ENCODE results near the gene KCNC1. TPM values are rescaled to one million over a fixed set of nuclear protein-coding genes. Genes with fewer than 3 reads are reported as not detected.

Gene KCNC1
- total RNA-seq, 1 donor, result not detected

DNA sequence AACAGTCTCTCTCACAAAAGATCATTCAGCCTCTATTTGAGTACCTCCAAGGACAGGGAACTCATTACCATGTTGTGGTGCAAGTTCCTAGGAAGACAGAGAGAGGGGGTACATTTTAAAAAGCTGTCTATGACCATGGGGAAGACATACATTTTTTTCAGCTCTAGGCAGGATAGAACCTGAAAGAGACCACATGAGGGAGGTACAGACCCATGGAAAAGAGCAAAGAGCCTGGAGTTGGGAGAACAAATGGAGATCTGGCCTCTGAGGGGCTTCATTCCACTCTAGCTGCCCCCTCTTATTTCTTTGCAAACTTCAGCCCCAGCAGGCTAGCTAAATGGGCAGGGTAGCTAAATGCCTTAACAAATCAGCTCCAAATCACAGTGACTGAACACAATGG is 36.3 kb downstream of the KCNC1 start:
- H3K4me3 ChIP-seq (ENCODE audit: low read depth, low read length), result no peak overlapping the region
- peak; percentile 28 for TF ChIP-seq CTCF (IDR thresholded peaks at IDR 0.05; ENCODE audit: insufficient read depth, low read depth, low read length)
- no peak for DNase-seq (ENCODE audit: low read depth)

GRCh38 chr11:17771415-17771814 is 36.8 kb downstream of the KCNC1 start:
- no peak overlapping the region for H3K4me3 ChIP-seq (ENCODE audit: low read depth, low read length)
- no peak for TF ChIP-seq CTCF (IDR thresholded peaks at IDR 0.05; ENCODE audit: insufficient read depth, low read depth, low read length)
- no peak for DNase-seq (ENCODE audit: low read depth)

DNA sequence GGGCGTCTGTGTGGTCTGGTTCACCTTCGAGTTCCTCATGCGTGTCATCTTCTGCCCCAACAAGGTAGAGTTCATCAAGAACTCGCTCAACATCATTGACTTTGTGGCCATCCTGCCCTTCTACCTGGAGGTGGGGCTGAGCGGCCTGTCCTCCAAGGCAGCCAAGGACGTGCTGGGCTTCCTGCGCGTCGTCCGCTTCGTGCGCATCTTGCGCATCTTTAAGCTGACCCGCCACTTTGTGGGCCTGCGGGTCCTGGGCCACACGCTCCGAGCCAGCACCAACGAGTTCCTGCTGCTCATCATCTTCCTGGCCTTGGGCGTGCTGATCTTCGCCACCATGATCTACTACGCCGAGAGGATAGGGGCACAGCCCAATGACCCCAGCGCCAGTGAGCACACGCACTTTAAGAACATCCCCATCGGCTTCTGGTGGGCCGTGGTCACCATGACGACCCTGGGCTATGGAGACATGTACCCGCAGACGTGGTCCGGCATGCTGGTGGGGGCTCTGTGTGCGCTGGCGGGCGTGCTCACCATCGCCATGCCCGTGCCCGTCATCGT is 37.3 kb downstream of the KCNC1 start:
- H3K4me3 ChIP-seq (ENCODE audit: low read depth, low read length), result no peak overlapping the region
- DNase-seq (ENCODE audit: low read depth), result no peak
- TF ChIP-seq CTCF (IDR thresholded peaks at IDR 0.05; ENCODE audit: insufficient read depth, low read depth, low read length), result no peak

- no peak overlapping the region for H3K4me3 ChIP-seq (ENCODE audit: low read depth, low read length)
- no peak for TF ChIP-seq CTCF (IDR thresholded peaks at IDR 0.05; ENCODE audit: insufficient read depth, low read depth, low read length)
- no peak for DNase-seq (ENCODE audit: low read depth)
These were observed 38.4 kb downstream of the KCNC1 start for GRCh38 chr11:17772704-17773600.

DNA sequence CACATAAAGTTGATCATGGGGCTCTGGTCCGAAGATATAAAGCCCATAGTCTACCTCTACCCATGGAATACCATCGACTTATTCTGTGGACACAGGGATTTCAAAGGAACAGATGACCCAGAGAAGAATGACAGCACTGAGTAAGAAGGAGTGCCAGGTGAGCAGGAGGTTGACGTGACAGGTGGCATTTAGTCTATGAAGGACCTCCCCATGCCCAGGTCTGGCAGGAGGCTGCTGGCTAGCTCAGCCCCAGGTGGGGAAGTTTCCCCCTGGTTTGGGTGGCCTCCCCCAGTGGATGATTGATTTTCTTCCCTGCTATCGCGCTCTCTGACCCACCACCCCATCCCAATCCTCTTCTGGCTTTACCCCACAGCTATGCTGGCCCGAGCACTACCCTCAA is 39.1 kb downstream of the KCNC1 start:
- no peak for TF ChIP-seq CTCF (IDR thresholded peaks at IDR 0.05; ENCODE audit: insufficient read depth, low read depth, low read length)
- no peak overlapping the region for H3K4me3 ChIP-seq (ENCODE audit: low read depth, low read length)
- DNase-seq (ENCODE audit: low read depth), result no peak

DNA sequence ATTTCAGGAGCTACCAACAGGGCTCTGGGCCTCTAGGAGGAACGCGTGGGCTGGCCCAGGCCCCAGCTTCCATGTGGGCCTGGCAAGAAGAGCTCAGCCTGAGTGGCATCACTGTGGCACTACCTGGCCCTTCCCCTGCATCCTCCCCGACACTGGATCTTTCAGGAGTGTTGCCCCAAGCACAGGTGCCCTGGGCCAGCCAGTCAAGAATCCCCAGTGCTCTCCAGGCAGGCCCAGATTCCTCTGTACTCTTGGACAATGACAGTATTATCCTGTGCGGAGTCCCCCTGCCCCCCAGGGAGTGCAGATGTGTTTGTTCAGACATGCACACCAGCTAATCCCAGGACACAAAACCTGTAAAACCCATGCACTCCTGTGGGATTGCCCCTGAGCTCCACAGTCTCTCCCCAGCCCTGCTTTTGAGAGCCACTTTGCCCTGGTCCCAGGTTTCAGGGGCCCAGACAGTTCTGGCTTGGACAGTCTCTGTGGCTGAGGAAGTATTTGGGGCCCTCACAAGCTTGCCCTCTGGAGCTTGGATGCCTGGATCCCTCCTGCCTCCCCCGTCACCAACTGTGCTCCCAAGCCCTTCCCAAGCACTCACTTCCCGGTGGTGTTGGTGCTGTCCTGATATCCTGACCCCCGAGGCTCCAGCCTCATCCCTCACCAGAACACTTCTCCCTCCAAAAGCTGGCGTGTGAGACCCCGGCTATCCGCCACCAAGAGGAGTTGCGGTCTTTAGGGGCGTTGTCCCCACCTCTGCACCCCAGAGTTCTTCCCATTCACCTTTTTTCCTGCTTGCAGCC is 39.9 kb downstream of the KCNC1 start:
- no peak for TF ChIP-seq CTCF (IDR thresholded peaks at IDR 0.05; ENCODE audit: insufficient read depth, low read depth, low read length)
- DNase-seq (ENCODE audit: low read depth), result no peak
- H3K4me3 ChIP-seq (ENCODE audit: low read depth, low read length), result no peak overlapping the region
